ENCODE results near the gene CAMKK2.

DNA sequence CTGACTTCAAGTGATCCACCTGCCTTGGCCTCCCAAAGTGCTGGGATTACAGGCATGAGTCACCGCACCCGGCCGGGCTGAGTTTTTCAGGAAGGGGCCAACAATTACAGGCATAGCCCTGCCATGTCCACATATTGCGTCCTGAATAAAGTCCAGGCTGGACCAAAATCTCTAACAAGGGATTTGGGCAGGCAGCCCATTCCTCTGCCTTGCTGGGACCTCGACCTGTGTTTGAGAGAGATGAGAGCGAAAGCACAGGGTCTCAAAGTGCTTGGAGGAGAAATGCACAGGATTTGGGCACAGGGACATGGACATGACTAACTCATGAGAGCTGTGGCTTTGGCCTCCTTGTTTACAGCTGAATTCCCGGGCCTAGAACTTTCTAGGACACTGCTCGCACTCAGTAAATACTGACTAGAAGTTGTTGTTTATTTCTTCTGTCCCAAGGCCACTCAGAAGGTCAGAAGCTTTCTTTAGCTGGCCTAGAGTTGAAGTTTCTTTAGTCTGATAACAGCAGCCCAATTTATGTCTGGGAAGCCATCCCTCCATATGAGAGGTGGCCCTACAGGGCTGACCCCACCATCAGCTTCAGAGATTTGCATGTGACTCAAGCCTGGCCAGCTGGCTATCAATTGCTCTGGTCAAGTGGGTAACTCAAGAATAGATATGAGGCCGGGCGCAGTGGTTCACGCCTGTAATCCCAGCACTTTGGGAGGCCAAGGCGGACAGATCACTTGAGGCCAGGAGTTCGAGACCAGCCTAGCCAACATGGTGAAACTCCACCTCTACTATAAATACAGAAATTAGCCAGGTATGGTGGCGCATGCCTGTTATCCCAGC lies 11.7 kb downstream of the CAMKK2 start:
- no peak for TF ChIP-seq YY1 (IDR thresholded peaks at IDR 0.05; ENCODE audit: insufficient read depth, insufficient read length)
- no peak for TF ChIP-seq SUZ12 (IDR thresholded peaks at IDR 0.05; ENCODE audit: extremely low read depth, insufficient read depth, insufficient read length)

Measured in NT2/D1 (cell line).